GM21367 (cell line): ENCODE data around the gene VPS8.
"Not testable (repeated sequence)": the region's sequence is repeated elsewhere in the genome, so short reads cannot be mapped to it uniquely, and the experiment has no call there.

Source experiments
- ATAC-seq: cut with Tn5 transposase; IDR thresholded peaks from one replicate; pipeline ENCODE4 v1.9.1; 2021; ENCODE audit not compliant: unreplicated experiment

VPS8 gene

DNA sequence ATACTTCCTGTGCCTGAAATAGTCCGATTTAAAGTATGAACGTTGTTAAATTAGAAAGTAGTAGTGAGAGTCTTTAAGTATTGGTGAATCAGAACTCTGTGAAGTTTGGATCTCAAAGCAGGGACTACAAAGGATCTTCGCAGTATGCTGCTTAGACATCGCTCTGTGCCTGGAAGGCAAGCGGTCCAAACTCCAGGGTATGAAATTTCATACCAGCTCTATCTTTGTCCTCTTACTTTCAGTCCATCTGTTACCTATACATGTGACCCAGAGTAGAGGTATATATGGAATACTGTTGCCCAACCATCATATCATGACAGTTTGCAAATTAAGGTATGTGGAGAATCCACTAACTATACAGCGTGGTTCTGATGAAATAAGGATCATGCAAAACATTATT lies 34.5 kb downstream of the VPS8 start:
- ATAC-seq: no peak

DNA sequence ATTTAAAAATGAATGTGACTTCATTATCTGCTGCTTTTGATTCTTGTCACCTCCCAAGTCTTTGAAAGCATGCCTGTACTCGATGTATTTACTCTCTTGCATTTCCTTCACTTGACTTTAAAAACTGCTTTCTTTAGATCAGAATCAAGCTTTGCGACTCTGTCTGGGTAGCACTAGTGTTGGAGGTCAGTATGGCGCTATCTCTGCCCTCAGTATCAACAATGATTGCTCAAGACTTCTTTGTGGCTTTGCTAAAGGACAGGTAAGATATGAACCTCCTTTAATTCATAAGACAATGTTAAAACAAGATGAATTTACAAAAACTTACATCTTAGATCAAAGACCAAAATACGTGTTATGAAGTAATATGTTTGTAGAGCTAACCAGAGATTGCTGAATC lies 37.0 kb downstream of the VPS8 start:
- no peak for ATAC-seq

DNA sequence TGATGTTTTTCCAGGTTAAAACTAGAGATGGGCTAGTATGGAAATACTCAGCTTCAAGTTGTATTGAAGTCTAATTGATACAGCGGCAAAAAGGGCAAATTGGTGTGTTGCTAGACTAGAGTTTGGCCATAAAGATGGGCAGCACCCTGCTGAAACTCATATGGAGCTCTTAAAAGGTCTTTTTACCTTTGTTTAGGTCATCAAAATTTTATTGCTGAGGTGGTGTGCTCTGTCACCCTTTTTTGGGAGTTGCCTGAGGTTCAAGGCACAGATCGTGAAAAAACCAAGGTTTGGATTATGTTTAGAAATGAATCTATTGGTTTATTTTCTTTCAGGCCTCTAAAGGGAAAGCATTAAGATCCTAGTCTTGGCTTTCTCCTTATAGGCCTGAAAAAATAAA lies 38.2 kb downstream of the VPS8 start:
- no peak for ATAC-seq

DNA sequence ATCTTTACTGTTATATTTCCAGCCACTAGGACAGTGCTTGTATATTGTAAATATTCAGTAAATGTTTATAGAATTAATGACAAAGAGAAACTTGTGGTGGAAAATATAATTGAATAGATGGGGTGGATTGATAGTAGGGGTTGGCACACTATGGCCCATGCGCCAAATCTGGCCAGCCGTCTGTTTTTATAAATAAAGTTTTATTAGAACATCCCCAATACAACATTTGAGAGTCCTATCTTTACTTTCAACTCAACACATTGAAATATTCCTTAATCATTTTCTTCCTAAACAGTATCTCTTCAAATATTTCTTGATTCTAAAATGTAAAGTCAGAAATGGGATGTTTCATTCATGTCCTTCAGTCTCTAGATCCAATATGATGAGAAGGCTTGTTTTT lies 45.1 kb downstream of the VPS8 start:
- ATAC-seq: no peak

DNA sequence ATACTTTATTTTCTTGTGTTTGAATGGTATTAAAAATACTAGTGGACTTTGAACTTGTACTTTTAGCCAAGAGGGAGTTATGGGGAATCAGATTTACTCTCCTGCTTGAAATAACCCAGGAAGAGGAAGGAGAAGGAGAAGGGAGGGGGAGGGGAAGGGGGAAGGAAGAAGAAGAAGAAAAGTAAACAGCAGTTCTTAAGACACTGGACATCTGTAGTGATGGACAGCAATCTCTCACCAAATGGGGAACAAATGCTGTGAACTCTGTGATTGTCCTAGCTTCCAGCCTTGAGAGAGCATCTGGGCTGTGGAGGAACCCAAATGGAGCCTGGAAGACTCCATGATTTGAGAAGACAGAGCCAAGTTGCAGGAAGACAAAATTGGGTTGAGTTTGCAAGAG lies 52.0 kb downstream of the VPS8 start:
- ATAC-seq: no peak

DNA sequence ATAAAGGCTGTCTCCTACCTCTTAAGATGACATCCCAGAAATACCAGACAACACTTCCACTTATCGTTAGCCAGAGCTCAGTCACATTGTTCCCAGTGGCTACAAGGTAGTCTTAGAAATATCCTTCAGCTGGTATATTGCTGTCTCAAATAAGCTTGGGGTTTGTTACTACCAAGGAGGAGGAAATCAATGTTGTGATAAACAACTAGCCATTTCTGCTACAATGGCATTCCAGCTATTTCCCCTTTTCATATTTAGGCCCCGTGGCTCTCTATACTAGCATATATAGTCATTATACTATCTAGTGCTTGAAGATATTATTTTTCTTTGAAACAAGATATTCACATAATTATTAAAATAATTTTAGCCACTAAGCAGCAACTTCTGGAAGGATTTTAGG lies 56.5 kb downstream of the VPS8 start:
- no peak for ATAC-seq

DNA sequence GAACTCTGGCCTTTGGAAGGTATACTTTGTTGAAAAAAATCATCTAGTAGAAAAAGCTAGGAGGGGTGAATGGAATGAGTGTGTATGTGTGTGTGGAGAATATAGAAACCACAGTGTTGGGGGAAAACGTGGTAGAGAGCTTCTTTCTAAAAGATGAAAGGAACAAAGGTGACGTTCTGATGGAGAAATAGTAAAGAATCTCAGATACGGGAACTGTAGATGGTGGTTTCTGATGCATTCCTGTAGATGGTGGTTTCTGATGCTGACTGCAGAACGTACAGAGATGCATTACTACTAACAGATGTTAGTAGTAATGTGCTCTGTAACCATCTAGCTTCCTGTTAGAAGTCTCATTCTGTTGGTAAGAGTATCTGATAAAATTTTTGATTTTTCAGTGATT lies 60.2 kb downstream of the VPS8 start:
- no peak for ATAC-seq

DNA sequence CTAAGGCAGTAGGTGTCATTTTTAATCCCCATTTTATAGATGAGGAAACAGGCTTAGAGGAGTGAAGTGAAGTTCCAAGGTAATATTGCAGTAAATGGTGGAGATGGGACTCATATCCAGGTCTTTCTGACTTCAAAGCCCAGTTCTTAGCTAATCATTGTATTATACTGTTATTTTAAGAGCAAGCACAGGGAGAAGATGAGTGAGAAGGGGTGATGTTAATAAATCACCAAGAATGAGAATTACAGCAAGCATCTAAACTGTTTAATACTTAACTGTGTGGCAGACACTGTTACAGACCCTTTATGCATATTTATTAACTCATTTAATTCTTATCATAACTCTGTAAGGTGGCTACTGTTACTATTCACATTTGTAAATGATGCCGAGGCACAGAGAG lies 61.2 kb downstream of the VPS8 start:
- no peak for ATAC-seq

DNA sequence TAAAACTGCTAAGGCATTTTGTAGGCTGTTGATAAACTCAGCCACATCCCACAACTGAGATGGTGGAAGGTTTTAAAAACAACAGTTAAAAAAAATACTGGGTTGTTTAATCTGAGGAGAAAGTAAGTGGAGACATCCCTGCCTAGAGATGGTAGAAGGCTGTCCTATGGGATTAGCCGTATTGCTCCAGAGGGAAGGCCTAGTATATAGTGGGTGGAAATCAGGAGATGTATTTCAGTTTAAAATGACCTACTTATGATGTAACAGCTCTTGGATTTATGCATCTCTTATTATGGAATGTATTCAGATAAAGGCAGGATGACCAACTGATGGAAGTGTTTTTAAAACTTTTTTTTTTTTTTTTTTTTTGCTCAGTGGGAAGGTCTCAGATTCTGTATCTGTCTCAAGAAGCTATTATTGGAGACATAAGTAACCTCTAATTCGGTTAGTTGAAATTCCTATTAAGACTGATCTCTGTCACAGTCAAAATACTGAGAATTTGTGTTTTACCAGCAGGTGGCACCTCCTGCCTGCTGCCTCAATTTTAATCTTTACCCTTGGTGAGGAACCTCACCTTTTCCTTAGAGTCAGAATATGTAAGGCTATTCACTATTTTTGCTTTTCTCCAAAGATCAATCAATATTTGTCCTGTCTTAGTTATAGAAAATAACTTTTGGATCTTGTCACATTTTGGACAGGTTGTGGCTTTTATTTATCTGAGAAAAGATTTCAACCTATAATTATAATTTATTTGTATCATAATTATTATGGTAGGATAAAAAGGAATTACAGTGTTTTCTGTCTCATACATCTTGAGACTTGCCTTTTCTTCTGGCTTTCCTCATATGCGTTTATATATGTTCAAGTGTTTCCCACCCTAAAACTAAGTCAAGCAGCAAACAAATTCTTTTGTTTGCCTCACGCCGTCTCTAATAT lies 63.0 kb downstream of the VPS8 start:
- no peak for ATAC-seq

DNA sequence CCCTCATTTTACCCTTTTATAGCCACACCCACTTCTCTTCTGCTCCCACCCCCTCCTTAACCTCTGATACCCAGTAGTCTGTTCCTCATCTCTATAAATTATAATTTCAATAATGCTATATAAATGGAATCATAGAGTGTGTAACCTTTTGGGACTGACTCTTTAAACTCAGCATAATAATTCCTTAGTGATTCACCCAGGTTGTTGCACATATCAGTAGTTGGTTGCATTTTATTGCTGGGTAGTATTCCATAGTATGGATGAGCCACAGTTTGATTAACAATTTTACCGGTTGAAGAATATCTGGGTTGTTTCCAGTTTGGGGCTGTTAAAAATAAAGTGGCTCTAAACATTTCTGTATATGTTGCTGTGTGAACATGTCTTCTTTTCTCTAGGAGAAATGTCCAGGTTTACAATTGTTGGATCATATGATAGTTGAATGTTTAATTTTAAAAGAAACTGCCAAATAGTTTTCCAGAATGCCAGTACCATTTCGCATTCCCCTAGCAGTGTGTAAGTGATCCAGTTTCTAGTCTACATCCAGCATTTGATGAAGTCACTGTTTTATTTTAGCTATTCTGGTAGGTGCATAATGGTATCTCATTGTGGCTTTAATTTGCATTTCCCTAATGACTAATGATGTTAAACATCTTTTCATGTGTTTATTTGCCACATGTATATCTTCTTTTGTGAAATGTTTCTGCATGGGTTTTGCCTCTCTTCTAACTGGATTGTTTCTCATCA lies 68.5 kb downstream of the VPS8 start:
- ATAC-seq: no peak

DNA sequence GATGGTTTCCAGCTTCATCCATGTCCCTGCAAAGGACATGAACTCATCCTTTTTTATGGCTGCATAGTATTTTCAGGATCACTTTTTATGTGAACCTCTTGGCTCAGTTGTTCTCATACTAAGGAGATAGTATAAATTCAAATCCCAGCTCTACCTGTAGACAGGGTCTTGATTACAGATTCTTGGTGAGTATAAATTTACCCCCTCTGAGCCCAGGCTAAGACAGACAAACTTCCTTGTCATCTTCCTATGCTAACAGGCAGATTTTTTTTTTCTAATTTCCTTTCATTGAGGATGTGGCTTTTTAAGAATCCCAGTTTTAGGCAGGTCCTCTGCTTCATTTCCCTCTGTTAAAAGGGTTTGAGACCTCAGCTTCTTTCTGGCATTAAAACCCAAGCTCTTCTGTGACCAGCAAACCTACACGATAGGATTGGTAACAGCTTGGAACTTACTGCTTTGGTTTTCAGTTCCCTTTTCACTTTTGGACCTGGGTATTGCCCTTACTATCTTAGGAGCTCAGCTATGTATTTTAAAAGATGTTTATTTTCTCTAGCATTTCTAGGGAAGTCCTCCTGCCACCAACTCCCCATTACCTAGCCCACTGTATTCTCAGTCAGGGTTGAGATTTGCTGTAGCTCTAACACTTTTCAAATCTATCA lies 72.5 kb downstream of the VPS8 start:
- peak; percentile 79 for ATAC-seq

DNA sequence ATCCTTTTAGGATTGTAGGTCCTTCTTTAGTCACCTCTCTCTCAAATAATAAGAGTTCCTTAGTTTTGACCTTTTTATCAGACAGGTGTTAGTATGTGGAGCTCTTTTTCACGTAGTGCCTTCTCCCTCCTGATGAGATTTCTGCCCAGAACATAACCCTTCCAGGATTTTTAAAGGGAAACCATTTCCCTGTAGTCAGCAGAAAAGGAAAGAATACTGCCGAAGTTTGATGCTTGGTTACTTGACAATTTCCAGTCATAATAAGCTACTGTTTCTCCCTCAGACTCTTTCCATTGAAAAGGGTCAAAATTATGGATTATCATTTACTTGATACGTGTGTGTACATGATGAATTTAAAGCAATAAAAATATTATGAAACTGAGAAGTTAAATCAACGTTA lies 73.1 kb downstream of the VPS8 start:
- ATAC-seq: no peak

DNA sequence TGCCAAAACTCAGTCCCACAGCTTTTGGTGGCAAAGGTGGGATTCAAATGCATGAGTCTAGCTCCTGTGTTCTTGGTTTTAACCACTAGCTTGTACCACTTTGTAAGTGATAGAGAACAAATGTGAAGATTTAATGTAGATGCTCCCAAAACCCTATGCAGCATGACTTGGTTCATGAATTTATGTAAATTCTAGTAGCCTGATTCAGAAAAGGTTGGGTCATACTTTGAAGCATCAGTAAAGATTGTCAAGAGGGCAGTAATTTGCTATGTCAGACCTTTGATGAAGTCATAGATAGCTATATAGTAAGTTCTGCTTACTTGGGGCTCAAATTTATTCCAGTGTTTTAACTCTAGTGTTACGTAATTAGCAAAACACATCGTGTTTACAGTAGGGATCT lies 75.6 kb downstream of the VPS8 start:
- no peak for ATAC-seq

DNA sequence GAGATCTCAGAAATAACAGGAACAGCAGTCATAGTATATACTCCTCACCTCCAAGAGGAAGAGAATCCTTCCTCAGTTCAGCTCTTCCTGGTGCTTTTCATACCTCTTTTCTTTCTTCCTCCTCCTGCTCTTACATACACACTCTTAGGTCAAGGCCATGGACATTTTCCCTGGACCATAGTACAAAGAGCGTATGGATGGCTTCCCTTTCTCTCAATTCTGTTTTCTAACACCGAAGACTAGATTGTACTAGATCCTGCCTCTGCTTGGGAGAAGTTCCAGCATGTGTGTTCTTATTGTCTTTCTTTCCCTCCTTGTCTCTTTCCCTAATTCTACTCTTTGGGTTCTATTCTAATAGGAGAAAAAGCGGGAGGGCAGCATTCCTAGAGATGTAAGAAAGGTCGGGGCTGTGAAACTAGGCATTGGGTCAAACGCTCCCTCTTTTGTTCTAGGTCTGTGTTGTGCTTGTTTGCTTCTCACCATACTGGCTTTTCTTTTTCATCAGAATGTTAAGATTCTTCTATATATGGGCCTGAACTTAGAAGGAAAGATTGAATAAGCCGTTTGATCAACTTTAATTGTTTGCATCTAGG lies 77.4 kb downstream of the VPS8 start:
- ATAC-seq: no peak

DNA sequence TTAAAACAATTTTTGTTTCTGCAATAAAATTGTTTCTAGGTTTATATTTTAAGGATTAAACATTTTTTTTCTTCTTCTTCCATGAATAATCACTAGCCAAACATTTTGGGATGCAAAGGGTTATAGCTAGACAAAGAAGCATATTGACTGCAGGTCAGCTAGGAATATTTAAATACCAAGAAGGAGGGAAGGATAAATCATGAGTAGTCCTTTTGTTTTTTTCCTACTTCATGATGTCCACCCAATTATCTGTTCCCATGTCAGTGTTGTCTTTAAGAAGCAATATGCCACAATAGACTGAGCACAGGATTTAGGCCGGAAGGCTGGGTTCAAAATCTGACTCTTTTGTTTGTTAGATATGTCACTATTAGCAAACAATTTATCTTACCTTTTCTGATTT lies 82.1 kb downstream of the VPS8 start:
- ATAC-seq: no peak

DNA sequence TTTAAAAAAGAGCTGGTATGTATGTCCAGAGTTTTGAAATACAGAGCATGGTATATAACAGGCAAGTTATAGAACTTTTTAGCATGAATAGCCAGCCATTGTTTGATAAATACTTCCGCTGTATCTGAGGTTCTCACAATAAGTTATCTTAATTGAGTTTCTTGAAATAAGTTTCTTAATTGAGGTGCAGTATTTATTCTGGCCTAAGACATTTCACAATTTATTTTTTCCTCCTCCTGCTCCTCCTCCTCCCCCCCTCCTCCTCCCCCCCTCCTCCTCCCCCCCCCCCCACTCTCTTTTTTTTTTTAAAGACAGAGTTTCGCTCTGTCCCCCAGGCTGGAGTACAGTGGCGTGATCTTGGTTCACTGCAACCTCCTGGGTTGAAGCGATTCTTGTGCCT lies 83.4 kb downstream of the VPS8 start:
- ATAC-seq: no peak

DNA sequence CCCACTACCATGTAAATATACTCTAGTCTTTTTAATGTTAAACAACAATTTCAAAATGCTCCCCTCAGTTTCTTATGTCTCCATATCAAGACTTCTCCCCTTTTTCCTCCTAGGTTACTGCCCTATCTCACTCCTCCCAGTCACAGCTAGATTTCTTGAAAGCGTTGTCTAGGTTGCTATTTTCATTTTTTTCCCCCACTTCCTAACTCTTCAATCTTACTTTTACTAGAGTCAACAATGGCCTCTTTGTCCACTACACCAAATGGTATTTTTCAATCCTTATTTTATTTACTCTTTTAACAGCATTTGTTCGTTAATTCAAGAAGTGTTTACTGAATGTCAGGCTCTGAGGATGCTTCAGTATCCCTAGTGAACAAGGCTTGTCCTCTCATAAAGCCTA lies 84.4 kb downstream of the VPS8 start:
- ATAC-seq: no peak

DNA sequence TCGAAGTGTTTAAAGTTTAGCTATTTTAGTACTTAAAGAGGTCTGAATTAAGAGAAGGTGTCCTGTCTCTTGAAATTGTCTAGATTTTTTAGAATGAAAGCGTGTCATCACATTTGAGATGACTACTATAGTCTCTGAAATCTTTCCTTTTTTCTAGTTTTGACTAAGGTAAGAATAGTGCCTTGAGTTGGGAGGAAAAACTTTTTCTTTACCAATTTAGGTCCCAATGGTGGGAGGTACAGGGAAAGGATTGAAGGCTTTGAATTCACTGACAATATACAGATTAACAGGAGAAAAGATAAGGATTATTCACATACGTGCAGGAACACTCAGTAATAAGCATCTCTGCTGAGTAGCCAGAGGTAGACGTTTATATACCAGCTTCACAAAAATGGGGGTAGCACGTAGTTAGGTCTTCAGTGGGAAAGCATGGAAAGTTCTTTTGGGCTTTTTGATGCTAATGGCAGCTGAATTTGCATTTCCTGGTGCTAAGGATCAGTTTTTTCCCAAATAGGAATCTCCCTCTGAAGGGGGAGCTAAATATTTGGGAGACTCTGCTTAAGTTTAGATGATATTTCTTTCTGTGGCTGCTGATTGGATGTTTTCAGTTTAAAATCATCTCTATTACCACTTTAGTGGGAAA lies 88.1 kb downstream of the VPS8 start:
- ATAC-seq: no peak

DNA sequence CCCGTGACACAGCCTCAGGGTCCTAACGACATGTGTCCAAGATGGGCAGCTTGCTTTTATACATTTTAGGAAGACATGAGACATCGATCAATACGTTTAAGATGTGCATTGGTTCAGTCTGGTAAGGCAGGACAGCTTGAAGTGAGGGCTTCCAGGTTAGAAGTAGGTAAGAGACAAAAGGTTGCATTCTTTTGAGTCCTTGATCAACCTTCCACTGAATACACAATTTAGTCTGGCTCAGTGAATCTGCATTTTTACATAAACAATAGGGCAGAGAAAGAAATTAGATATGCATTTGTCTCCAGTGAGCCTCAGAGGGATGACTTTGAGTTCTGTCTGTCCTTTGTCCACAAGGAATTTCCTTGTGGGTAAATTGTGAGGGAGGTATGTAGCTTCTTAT lies 95.1 kb downstream of the VPS8 start:
- ATAC-seq: not testable (repeated sequence)

DNA sequence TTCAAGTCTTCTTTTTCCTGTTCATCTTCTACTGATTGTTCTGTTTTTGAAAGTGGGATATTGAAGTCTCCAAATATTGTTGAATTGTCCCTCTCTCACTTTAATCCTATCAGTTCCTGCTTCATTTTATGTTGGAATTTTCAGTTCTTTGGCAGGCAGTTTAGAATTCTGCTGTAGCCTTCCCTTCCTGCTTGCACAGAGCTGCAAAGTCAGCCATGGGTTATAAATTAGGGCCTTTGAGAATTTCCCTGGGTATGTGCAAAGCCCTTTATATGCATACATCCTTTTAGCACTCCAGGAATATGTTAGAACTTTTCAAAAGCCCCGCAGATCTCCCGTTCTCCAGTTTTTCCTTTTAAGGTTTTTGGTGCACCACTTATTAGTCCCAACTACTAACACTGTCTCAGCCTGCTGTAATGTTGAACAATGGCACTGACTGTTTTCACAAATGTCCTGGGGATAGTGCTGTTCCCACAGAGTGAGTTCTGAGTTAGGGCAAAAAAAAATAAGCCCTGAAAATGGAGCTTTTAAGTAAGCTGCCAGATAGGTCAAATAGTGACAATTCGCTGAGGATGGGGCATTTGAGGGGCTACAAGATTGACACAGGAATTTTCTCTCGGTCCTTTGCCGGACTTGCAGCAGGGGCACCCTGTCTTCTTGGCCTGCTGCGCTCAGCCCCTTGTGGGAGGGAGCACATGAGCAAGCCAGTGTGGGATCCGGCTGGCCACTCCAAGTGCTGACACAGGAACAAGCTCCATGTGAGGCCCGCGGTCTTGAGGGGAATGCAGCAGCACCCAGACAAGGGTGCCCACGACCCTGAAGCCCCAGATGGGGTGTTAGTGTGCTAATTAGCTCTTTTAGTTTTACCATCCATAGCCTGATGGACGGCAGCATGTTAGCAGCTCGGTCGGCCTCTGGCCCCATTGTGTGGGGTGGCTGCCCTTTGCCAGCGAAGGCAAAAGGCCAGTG lies 96.0 kb downstream of the VPS8 start:
- ATAC-seq: no peak
